WTC11 (cell line): ENCODE data around the gene ROMO1. TPM values are rescaled to one million over a fixed set of nuclear protein-coding genes. Genes with fewer than 3 reads are reported as not detected.
"Not testable (repeated sequence)": the region's sequence is repeated elsewhere in the genome, so short reads cannot be mapped to it uniquely, and the experiment has no call there.

Experiments used
- ATAC-seq: fragments of 200-7000 bp; cut with Tn5 transposase; 2 replicates; pipeline ENCODE4 v1.10.0; 2021; ENCODE audit warnings: mild to moderate bottlenecking, moderate library complexity
- CTCF ChIA-PET: fragments of 300-600 bp; sonication (Branson Sonifier 250); formaldehyde crosslinking; loops from one replicate; lab custom pipeline; 2021; ENCODE audit warnings: antibody characterized with exemption; lab: Charles Lee
- POLR2A ChIA-PET: fragments of 350-600 bp; sonication (Branson Sonifier 250); formaldehyde crosslinking; loops from one replicate; lab custom pipeline; 2021; ENCODE audit warnings: antibody characterized with exemption; lab: Charles Lee
- DNase-seq: peaks from one replicate; pipeline ENCODE4 v3.0.0; 2021; ENCODE audit warnings: low spot score
- H3K27ac Mint-ChIP-seq: 2 replicates; pipeline ENCODE4 v1.8.0; 2021; ENCODE audit warnings: mixed read lengths
- H3K27me3 Mint-ChIP-seq: 2 replicates; pipeline ENCODE4 v1.8.0; 2021; ENCODE audit warnings: low read depth, mild to moderate bottlenecking, moderate library complexity, mixed read lengths
- H3K36me3 Mint-ChIP-seq: 2 replicates; pipeline ENCODE4 v1.8.0; 2021; ENCODE audit warnings: mixed read lengths
- H3K4me1 Mint-ChIP-seq: 2 replicates; pipeline ENCODE4 v1.8.0; 2022; ENCODE audit warnings: mixed read lengths
- H3K4me3 Mint-ChIP-seq: 2 replicates; pipeline ENCODE4 v1.8.0; 2021; ENCODE audit warnings: mild to moderate bottlenecking, moderate library complexity, mixed read lengths
- H3K9me3 Mint-ChIP-seq: 2 replicates; pipeline ENCODE4 v1.8.0; 2021; ENCODE audit warnings: mixed read lengths
- ATF1 ChIP-seq: sonication (generic); formaldehyde crosslinking; IDR thresholded peaks from 2 replicates; pipeline ENCODE4 v1.8.1; 2023; ENCODE audit warnings: mild to moderate bottlenecking, moderate library complexity, missing genetic modification reagents
- CBFB ChIP-seq: sonication (generic); formaldehyde crosslinking; IDR thresholded peaks from 2 replicates; pipeline ENCODE4 v1.8.1; 2022; ENCODE audit warnings: mild to moderate bottlenecking, low read depth, missing genetic modification reagents
- E2F5 ChIP-seq: sonication (generic); formaldehyde crosslinking; IDR thresholded peaks from 2 replicates; pipeline ENCODE4 v1.8.1; 2022; ENCODE audit warnings: mild to moderate bottlenecking, moderate library complexity, missing genetic modification reagents
- EMX1 ChIP-seq: fragments of 250-450 bp; sonication (Bioruptor Pico); IDR thresholded peaks from 2 replicates; pipeline ENCODE4 v1.8.0; 2021; ENCODE audit warnings: mild to moderate bottlenecking
- ERG ChIP-seq: fragments of 250-450 bp; sonication (Bioruptor Pico); IDR thresholded peaks from 2 replicates; pipeline ENCODE4 v1.8.0; 2021; ENCODE audit warnings: mild to moderate bottlenecking
- GABPB1 ChIP-seq: sonication (generic); formaldehyde crosslinking; IDR thresholded peaks from 2 replicates; pipeline ENCODE4 v1.8.1; 2023; ENCODE audit warnings: mild to moderate bottlenecking, missing genetic modification reagents
- GTF2I ChIP-seq: fragments of 250-450 bp; sonication (Bioruptor Pico); conservative IDR thresholded peaks from 2 replicates; pipeline ENCODE4 v1.4.0; 2021; ENCODE audit warnings: mild to moderate bottlenecking
- KAT7 ChIP-seq: sonication (generic); formaldehyde crosslinking; IDR thresholded peaks from 2 replicates; pipeline ENCODE4 v1.8.1; 2023; ENCODE audit warnings: missing genetic modification reagents, mild to moderate bottlenecking, borderline replicate concordance
- MYBL2 ChIP-seq: sonication (generic); formaldehyde crosslinking; IDR thresholded peaks from 2 replicates; pipeline ENCODE4 v1.8.1; 2023; ENCODE audit warnings: mild to moderate bottlenecking, moderate library complexity, missing genetic modification reagents
- PRRX2 ChIP-seq: fragments of 250-450 bp; sonication (Bioruptor Pico); IDR thresholded peaks from 2 replicates; pipeline ENCODE4 v1.8.0; 2021; ENCODE audit warnings: mild to moderate bottlenecking
- SMAD4 ChIP-seq: sonication (generic); formaldehyde crosslinking; IDR thresholded peaks from 2 replicates; pipeline ENCODE4 v1.8.0; 2022; ENCODE audit warnings: mild to moderate bottlenecking, missing genetic modification reagents
- SP1 ChIP-seq: sonication (generic); formaldehyde crosslinking; conservative IDR thresholded peaks from 2 replicates; pipeline ENCODE4 v1.8.1; 2022; ENCODE audit warnings: missing genetic modification reagents
- ZBTB21 ChIP-seq: sonication (generic); formaldehyde crosslinking; IDR thresholded peaks from 2 replicates; pipeline ENCODE4 v1.8.1; 2023; ENCODE audit warnings: mild to moderate bottlenecking, missing genetic modification reagents, borderline replicate concordance
- ZNF219 ChIP-seq: sonication (generic); formaldehyde crosslinking; IDR thresholded peaks from 2 replicates; pipeline ENCODE4 v1.8.0; 2023; ENCODE audit warnings: missing genetic modification reagents, mild to moderate bottlenecking, borderline replicate concordance
- total RNA-seq: library from RNA; stranded (reverse); gene quantifications from 3 replicates; pipeline ENCODE4 v1.2.3, GENCODE V29; 2021
- TF ChIP-seq, protein P1 (sequence below): sonication (generic); formaldehyde crosslinking; IDR thresholded peaks from 2 replicates; pipeline ENCODE4 v1.8.1; 2023; ENCODE audit warnings: mild to moderate bottlenecking, missing genetic modification reagents, moderate library complexity
- TF ChIP-seq, protein P2 (sequence below): fragments of 250-450 bp; sonication (Bioruptor Pico); IDR thresholded peaks from 2 replicates; pipeline ENCODE4 v1.9.0; 2021; ENCODE audit warnings: mild to moderate bottlenecking

The ROMO1 gene
- total RNA-seq, 1 experiment from 2014 or later: 213 TPM

GRCh38 chr20:35720165-35721123 is 21.2 kb downstream of the ROMO1 start:
- no peak overlapping the region for H3K4me3 Mint-ChIP-seq
- TF ChIP-seq GABPB1 (CRISPR knock-in tag): 0 out of 2 replicates have a peak, but pooled peaks have one; percentile 35
- no peak for TF ChIP-seq ZBTB21 (CRISPR knock-in tag)
- no peak for TF ChIP-seq KAT7
- TF ChIP-seq, protein P1, sequence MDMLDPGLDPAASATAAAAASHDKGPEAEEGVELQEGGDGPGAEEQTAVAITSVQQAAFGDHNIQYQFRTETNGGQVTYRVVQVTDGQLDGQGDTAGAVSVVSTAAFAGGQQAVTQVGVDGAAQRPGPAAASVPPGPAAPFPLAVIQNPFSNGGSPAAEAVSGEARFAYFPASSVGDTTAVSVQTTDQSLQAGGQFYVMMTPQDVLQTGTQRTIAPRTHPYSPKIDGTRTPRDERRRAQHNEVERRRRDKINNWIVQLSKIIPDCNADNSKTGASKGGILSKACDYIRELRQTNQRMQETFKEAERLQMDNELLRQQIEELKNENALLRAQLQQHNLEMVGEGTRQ (CRISPR knock-in tag): no peak
- ChIA-PET CTCF (interaction anchor here (1.0 to 1.1 kb wide), 2 partner anchors 21 to 273 kb away, joined by 3 read pairs; partner anchors contain the start of genes NFS1 and ROMO1), POLR2A (interaction anchor here (1.2 to 2.6 kb wide), 2 partner anchors 18 to 22 kb away, joined by 5 to 17 read pairs; partner anchors contain the start of gene RBM39)
- H3K27me3 Mint-ChIP-seq: no peaks in the 10 kb centered on the region
- DNase-seq: no peak
- ATAC-seq: no peak
- H3K4me1 Mint-ChIP-seq: 0 out of 2 replicates have a peak, but pooled peaks cover 4% of the 10 kb centered on the region
- H3K36me3 Mint-ChIP-seq: peaks cover 90% of the 10 kb centered on the region
- H3K27ac Mint-ChIP-seq: peak overlapping the region; percentile 66; the same call in 1 of the 2 replicates
- no peaks in the 10 kb centered on the region for H3K9me3 Mint-ChIP-seq

DNA sequence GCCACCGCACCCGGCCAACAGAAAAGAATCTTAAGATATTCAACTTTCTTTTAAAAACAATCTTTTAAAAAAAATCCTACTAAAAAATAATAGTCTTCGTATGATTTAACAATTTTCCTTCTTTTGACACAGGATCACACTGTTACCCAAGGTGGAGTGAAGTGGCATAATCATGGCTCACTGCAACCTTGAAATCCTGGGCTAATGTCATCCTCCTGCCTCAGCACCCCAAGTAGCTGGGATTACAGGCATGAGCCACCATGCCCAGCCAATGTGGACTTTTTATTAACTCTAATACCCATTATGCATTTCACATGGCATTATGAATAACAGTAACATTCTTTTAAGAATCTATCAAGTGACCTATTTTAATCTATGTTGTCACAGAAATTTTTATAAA is 22.0 kb downstream of the ROMO1 start:
- H3K36me3 Mint-ChIP-seq: peaks cover 90% of the 10 kb centered on the region
- peak overlapping the region; percentile 89 for H3K27ac Mint-ChIP-seq
- ATAC-seq (no peak), DNase-seq (no peak)
- CTCF ChIA-PET: no interaction called here
- no peaks in the 10 kb centered on the region for H3K9me3 Mint-ChIP-seq
- TF ChIP-seq, protein P2, sequence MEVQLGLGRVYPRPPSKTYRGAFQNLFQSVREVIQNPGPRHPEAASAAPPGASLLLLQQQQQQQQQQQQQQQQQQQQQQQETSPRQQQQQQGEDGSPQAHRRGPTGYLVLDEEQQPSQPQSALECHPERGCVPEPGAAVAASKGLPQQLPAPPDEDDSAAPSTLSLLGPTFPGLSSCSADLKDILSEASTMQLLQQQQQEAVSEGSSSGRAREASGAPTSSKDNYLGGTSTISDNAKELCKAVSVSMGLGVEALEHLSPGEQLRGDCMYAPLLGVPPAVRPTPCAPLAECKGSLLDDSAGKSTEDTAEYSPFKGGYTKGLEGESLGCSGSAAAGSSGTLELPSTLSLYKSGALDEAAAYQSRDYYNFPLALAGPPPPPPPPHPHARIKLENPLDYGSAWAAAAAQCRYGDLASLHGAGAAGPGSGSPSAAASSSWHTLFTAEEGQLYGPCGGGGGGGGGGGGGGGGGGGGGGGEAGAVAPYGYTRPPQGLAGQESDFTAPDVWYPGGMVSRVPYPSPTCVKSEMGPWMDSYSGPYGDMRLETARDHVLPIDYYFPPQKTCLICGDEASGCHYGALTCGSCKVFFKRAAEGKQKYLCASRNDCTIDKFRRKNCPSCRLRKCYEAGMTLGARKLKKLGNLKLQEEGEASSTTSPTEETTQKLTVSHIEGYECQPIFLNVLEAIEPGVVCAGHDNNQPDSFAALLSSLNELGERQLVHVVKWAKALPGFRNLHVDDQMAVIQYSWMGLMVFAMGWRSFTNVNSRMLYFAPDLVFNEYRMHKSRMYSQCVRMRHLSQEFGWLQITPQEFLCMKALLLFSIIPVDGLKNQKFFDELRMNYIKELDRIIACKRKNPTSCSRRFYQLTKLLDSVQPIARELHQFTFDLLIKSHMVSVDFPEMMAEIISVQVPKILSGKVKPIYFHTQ (CRISPR knock-in tag): peak; percentile 79; the same call in 1 of the 2 replicates
- TF ChIP-seq CBFB: no peak
- H3K27me3 Mint-ChIP-seq: no peaks in the 10 kb centered on the region
- H3K4me1 Mint-ChIP-seq: 0 out of 2 replicates have a peak, but pooled peaks cover 4% of the 10 kb centered on the region
- no peak overlapping the region for H3K4me3 Mint-ChIP-seq
- POLR2A ChIA-PET: interaction anchor here (0.5 kb wide), 1 partner anchor 202 kb away, joined by 6 read pairs; no protein-coding TSS in a partner anchor

- DNase-seq: no peak
- H3K4me1 Mint-ChIP-seq: 0 out of 2 replicates have a peak, but pooled peaks cover 4% of the 10 kb centered on the region
- no peak for ATAC-seq
- H3K27me3 Mint-ChIP-seq: no peaks in the 10 kb centered on the region
- H3K4me3 Mint-ChIP-seq: no peak overlapping the region
- H3K36me3 Mint-ChIP-seq: peaks cover 90% of the 10 kb centered on the region
- peak overlapping the region; percentile 89 for H3K27ac Mint-ChIP-seq
- TF ChIP-seq ZNF219 (no peak), MYBL2 (CRISPR knock-in tag) (no peak), ATF1 (no peak), SP1 (no peak), GTF2I (CRISPR knock-in tag) (no peak), E2F5 (CRISPR knock-in tag) (no peak), PRRX2 (no peak), EMX1 (CRISPR knock-in tag) (no peak), SMAD4 (CRISPR knock-in tag) (no peak), ERG (CRISPR knock-in tag) (no peak), CBFB (no peak)
- no peaks in the 10 kb centered on the region for H3K9me3 Mint-ChIP-seq
- ChIA-PET POLR2A (interaction anchor here (0.5 kb wide), 1 partner anchor 202 kb away, joined by 6 read pairs; no protein-coding TSS in a partner anchor), CTCF (no interaction called here)
Observed at GRCh38 chr20:35721621-35722020, 22.4 kb downstream of the ROMO1 start.

GRCh38 chr20:35723275-35723639 is 24.1 kb downstream of the ROMO1 start:
- CTCF ChIA-PET: not testable (repeated sequence)

GRCh38 chr20:35723652-35724320 is 24.6 kb downstream of the ROMO1 start:
- CTCF ChIA-PET, H3K4me1 Mint-ChIP-seq, POLR2A ChIA-PET, H3K9me3 Mint-ChIP-seq, H3K4me3 Mint-ChIP-seq, DNase-seq, H3K27ac Mint-ChIP-seq, H3K27me3 Mint-ChIP-seq, ATAC-seq: not testable (repeated sequence)
- peaks cover 84% of the 10 kb centered on the region for H3K36me3 Mint-ChIP-seq

More at GRCh38 chr20:35723275-35723639, 24.1 kb downstream of the ROMO1 start:
- H3K36me3 Mint-ChIP-seq: peaks cover 85% of the 10 kb centered on the region
- not testable (repeated sequence) for H3K4me1 Mint-ChIP-seq, ATAC-seq, H3K9me3 Mint-ChIP-seq, H3K4me3 Mint-ChIP-seq, H3K27me3 Mint-ChIP-seq, DNase-seq, H3K27ac Mint-ChIP-seq
- POLR2A ChIA-PET: interaction anchor here (0.6 kb wide), 1 partner anchor 21 kb away, joined by 3 read pairs; no protein-coding TSS in a partner anchor
